GM18511 (cell line): ENCODE results near the gene MEX3A.

Experiments used
- ATAC-seq: cut with Tn5 transposase; IDR thresholded peaks from one replicate; pipeline ENCODE4 v1.9.1; 2021; ENCODE audit warnings: mild to moderate bottlenecking, moderate library complexity; ENCODE audit not compliant: unreplicated experiment

Gene MEX3A

DNA sequence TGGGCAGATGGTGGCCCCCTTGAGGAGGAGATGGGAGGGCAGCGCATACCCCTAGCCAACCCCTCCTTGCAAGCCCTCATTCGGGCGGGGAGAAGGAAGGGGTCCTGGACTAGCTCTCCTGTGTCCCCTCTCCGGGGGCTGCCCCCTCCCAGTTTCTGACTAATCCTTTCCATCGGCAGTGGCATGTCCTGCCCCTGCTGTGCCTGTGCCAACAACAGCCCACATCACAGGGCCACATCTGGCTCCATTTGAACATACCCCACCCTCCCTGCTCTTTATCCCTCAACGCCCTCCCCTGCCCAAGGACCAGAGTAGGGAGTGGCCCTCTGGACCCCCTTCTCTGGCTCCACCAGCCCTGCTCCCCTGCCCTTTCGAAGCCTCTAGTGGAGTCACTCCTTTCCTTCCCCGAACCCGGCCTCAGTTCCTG, 21.3 kb upstream of the MEX3A start:
- no peak for ATAC-seq

DNA sequence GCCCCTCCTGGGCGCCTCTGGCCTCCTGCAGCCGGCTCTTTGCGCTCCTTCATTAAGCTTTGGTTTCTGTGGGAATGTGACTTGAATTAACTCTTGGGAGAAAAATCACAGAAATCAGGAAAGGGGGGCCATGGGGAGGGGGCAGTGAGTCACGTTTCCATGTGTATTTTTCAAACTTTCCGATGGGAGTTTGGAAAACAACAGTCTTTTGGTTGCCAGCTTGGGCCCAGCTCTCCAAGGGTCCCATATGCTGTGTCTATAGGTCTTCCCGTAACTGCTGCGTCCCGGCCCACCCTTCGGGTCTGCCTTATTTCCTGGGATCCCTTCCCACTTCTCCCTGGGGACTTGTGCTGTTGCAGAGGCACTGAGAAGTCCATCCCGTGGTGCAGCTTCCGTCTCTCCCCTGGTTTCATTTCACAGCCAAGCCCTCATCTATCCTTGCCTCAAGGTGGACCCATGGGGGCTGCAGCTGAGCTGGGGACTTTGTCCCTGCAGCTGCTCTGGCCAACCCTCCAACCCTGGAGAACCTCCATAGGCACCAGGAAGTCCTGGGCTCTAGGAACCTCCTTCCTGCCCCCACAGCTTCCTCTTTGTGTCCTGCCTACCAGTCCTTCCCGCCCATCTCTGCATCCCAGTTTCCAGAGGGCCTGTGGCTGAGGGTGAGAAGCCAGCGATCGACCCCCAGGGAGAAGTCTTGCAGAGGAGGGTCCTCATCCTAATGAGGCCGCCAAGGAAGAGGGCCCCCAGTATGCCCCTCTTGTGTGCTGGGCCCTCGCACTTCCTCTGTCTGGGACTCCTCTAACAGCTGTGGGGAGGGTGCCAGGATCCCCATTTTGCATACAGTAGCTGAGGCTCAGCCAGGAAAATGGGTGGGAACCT, 20.6 kb upstream of the MEX3A start:
- no peak for ATAC-seq

GRCh38 chr1:156101880-156102279, 19.6 kb upstream of the MEX3A start:
- no peak for ATAC-seq

GRCh38 chr1:156100205-156100995, 18.1 kb upstream of the MEX3A start:
- no peak for ATAC-seq

- ATAC-seq, result no peak
These were observed 17.0 kb upstream of the MEX3A start for GRCh38 chr1:156099282-156099681.

DNA sequence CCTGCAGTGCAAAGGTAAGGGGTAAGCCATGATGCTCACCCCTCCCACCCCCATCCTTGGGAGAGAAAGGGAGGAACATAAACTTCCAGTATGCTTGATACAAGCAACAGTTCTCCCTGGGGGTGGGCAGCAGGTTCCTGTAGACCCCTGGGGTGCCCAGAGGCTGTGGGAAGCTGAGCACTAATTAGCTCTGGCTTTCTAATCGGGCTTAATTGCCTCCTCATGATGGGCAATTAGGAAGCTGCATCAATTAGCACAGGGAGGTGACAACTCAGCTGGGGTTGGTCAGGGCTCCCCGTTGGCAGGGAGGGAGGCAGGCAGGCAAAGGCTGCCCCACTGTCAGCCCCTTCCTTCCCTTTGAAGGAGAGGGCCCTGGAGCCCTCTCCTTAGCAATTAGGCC, 16.5 kb upstream of the MEX3A start:
- ATAC-seq, result no peak

DNA sequence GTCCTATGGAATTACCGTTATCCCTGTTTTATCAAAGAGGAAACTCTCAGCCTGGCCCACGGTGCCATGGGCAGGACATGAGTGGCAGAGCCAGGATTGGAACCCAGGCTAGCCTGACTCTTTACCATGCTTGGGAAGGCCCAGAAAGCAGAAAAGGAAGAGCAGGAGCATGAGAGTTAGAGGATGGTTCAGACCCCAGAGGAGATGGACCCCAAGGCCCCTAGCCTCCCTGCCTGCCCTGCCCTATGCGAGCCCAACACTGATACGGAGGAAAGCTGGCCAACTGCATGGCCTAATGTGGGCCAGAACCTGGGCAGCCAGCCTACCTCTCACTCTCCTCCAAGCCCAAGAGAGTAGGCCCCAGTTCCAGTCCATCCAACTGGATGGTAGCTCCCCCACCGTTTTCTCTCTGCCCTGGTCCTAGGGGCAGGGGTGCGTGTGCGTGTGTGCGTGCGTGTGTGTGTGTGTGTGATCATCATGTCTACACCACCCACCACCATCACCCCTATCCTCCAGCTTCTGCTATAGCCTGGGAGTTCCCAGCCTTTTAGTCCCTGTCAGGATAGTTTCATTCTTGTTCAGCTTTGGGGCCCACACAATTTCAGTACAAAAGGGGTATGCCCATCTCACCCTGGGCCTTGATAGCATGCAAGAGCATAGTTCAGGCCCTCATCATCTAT, 15.4 kb upstream of the MEX3A start:
- ATAC-seq, result no peak

- ATAC-seq, result peak; percentile 69
These were observed 14.6 kb upstream of the MEX3A start for GRCh38 chr1:156096640-156097391.

DNA sequence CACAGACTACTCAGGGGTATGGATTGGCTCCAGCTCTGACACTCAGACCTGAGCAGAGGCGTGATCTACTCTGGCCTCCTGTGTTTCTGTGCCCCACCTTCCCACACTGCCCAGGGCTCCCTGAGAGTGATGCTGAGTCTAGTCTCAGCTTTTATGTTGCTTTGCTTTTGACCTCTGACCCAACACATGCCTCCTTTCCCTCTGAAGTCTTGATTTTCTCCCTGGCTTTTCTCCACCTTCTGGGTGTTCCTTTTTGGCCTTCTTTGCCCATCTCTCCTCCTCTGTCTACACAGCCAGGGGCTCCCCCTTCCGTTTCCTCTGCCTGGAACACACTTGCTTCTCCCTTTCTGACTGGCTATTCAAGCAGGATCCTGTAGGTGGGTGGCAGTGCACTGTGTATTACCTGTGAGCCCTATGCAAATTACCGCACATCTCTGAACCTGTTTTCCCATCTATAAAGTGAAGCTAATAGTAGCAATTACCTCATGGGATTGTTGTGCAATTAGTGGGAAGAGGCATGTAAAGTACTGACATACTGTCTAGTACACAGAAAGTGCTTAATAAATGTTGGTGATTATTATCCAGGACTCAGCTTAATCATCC, 13.7 kb upstream of the MEX3A start:
- ATAC-seq, result no peak

- no peak for ATAC-seq
These were observed 9.3 kb upstream of the MEX3A start for GRCh38 chr1:156091610-156092009.

GRCh38 chr1:156090840-156091188, 8.5 kb upstream of the MEX3A start:
- ATAC-seq, result peak; percentile 58

GRCh38 chr1:156090138-156090839, 8.0 kb upstream of the MEX3A start:
- ATAC-seq, result no peak

- no peak for ATAC-seq
These were observed 7.4 kb upstream of the MEX3A start for GRCh38 chr1:156089704-156090103.

GRCh38 chr1:156086256-156086662, 4.0 kb upstream of the MEX3A start:
- ATAC-seq, result no peak

DNA sequence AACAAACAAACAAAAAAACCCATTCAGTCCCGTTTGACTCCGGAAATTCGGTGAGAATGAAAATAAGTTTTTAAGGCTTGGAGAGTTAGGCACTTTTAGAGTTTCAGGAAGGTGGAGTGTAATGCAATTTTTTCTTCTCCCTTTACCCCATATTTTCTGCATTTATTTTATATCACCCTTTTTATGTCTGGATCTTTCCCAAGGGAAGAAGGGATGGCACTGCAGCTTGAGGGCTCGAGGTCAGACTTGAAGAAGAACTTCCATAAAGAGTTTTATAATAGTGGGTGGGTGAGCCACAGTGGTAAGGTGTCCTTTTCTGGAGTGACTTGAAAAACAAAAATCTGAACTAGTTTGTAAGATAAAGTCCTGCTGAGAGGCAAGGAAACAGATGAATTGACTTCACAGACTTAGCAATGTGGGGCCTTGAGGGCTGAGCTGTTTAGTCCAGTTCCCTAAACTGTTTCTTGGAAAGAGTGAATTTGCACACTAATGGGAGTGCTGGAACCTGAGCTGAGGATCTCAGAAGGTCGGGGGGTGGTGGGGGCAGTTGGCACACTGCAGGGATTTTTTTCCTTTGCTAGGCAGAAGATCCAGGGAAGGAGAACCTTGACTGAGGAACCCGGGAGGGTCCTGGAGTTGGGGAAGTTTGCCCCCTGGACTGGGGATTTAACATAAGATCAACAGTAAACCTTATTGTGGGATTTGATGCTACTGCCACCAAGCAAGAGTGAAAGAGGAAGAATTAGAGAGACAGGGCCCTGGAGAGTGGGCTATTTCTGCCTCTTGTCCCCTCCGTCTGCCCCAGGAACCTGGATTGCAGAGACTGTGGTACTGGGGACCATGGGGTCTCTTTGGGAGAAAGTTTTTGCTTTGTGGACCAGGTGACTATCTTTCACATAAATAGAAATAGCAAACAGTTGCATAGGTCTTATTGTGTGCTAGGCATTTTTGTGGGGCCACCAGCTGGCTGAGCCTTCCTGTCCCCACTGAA, 1.8 kb upstream of the MEX3A start:
- no peak for ATAC-seq

DNA sequence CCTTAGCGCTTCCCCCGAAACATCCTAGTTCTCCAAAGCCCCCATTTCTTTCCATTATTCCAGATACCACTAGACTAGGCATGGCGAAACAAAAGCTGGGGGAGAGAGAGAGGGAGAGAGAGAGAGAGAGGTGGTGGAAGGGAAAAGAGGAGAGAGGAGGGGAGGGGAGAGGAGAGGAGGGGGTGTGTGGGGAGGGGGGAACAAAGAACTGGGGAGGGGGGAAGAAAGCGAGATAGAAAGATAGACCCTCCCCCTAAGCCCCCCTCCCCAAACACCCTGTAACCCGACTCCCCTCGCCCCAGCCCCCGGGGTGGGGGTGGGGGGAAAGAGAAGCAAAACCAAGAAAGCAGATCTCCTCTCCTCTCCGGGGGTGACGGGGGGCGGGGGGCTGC, 352 bp downstream of the MEX3A start:
- no peak for ATAC-seq

DNA sequence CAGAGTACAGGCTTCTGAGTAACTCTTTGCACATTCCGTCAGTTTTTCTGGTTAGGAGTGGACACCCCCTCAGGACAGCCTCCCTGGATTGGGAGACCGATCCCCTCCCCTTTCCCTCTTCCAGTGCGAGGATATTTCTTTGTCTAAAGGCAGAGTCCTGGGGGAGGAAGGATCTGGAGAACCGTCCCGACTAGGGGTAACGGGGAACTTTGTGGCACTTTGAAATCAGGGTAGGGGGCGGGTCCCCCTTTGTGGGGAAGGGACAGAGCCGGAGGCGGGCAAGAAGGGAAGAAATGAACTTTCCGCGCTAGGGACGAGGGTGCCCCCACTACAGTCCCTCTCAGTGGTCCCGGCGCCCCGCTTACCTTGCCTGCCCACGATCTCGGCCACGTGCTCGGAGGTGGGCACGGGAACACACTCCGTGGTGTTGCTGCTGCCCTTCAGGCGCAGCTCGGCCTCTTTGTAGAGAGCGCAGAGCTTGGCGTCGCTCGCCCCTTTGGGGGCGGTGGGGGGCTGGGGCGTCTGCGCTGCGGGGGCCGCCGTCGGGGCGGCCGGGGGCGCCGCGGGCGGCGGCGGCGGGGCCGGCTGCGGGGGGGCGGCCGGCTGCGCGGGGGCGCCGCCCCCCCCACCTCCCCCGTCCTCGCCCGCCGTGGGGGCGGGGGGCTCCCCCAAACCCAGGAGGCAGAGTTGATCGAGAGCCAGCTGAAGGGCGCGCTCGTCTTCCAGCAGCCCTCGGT, 917 bp downstream of the MEX3A start:
- no peak for ATAC-seq

DNA sequence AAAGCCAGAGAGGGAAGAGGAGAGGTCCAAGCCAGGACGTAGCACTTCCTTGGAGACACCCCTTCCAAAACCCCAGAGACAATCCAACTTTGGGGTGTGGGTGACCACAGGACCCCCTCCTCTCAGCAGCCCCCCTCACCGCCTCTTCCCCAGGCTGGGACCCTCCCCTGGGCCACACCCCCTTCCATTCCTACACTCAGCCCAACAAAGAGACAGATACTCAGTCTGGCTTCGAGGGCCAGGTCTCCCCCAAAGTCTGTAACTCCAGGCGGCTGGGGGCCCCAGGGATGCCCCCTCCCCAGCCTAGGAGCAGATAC, 1.4 kb downstream of the MEX3A start:
- ATAC-seq, result no peak
